Endothelial cell of umbilical vein (primary cell): ENCODE results near the gene TK1. TPM values are rescaled to one million over a fixed set of nuclear protein-coding genes. Genes with fewer than 3 reads are reported as not detected.
"Not testable (repeated sequence)": the region's sequence is repeated elsewhere in the genome, so short reads cannot be mapped to it uniquely, and the experiment has no call there.

ENCODE experiments used
- BruUV-seq: library from RNA; stranded (reverse); fragments of 400-500 nt; replicated peaks from 2 replicates; lab custom pipeline; 2021; lab: Mats Ljungman, UMichigan
- CTCF ChIA-PET: fragments of 300-600, 350-600 bp; sonication (Branson Sonifier 250); formaldehyde crosslinking; loops from one replicate; lab custom pipeline; 2021; ENCODE audit warnings: antibody characterized with exemption, inconsistent platforms; lab: Charles Lee
- POLR2A ChIA-PET: fragments of 300-600, 350-600 bp; sonication (Branson Sonifier 250); formaldehyde crosslinking; loops from one replicate; lab custom pipeline; 2021; ENCODE audit warnings: antibody characterized with exemption, inconsistent platforms; lab: Charles Lee
- DNase-seq: peaks from one replicate; pipeline ENCODE4 v3.0.0-alpha.2; 2011; ENCODE audit warnings: low read depth, low spot score
- FAIRE-seq: peaks from 2 replicates; lab custom pipeline; 2011; peaks lifted over from hg19 to GRCh38; lab: Jason Lieb, UNC
- H2AFZ ChIP-seq: 2 replicates; pipeline ENCODE4 v1.6.0; 2012; ENCODE audit warnings: low read depth, low read length, control low read depth, inconsistent platforms
- H3K27ac ChIP-seq: 2 replicates; pipeline ENCODE4 v1.5.1; 2011; ENCODE audit warnings: low read depth, mild to moderate bottlenecking, control low read depth, low read length, moderate library complexity; ENCODE audit not compliant: insufficient read depth
- H3K27me3 ChIP-seq, 2 experiments: 2 replicates each; pipeline versions ENCODE4 v1.6.0 to v1.6.1; 2011; ENCODE audit warnings: low read length in 2 of 2, mixed read lengths in 1 of 2; ENCODE audit not compliant: control insufficient read depth in 2 of 2, insufficient read depth in 2 of 2
- H3K36me3 ChIP-seq, 2 experiments: 2 replicates in 1 of 2; 3 replicates in 1 of 2; pipeline ENCODE4 v1.5.1; 2011; ENCODE audit warnings: low read length in 2 of 2, mild to moderate bottlenecking in 1 of 2, moderate library complexity in 1 of 2; ENCODE audit not compliant: control insufficient read depth in 2 of 2, insufficient read depth in 2 of 2; ENCODE audit errors: extremely low read depth in 1 of 2
- H3K4me1 ChIP-seq: 3 replicates; pipeline ENCODE4 v1.5.1; 2011; ENCODE audit warnings: mild to moderate bottlenecking, low read length; ENCODE audit not compliant: control insufficient read depth, insufficient read depth; ENCODE audit errors: extremely low read depth
- H3K4me2 ChIP-seq: 2 replicates; pipeline ENCODE4 v1.6.1; 2011; ENCODE audit warnings: low read length, control low read depth, mixed read lengths; ENCODE audit not compliant: insufficient read depth
- H3K4me3 ChIP-seq, 3 experiments: fragments of 200-600 bp in 1 of 3; sonication (generic), shearing (Covaris generic) in 1 of 3; replicated peaks in 1 of 3; 2 replicates each; pipeline ENCODE4 v1.5.1; 2011 to 2016; ENCODE audit warnings: control low read depth in 3 of 3, low read length in 3 of 3, mild to moderate bottlenecking in 2 of 3, inconsistent platforms in 1 of 3, low read depth in 1 of 3, moderate library complexity in 1 of 3; ENCODE audit not compliant: insufficient read depth in 1 of 3
- H3K79me2 ChIP-seq: 2 replicates; pipeline ENCODE4 v1.6.0; 2012; ENCODE audit warnings: low read length, inconsistent platforms; ENCODE audit not compliant: control insufficient read depth, insufficient read depth
- H3K9ac ChIP-seq: replicated peaks from 2 replicates; pipeline ENCODE3; 2011; ENCODE audit warnings: low read length, control low read depth; ENCODE audit not compliant: insufficient read depth; ENCODE audit errors: extremely low read depth
- H3K9me1 ChIP-seq: replicated peaks from 3 replicates; pipeline ENCODE4 v1.6.0; 2011; ENCODE audit warnings: mild to moderate bottlenecking, low read length; ENCODE audit not compliant: control insufficient read depth, insufficient read depth; ENCODE audit errors: extremely low read depth
- H3K9me3 ChIP-seq: replicated peaks from 2 replicates; pipeline ENCODE4 v1.5.1; 2012; ENCODE audit warnings: low read length, inconsistent platforms; ENCODE audit not compliant: control insufficient read depth, insufficient read depth
- H4K20me1 ChIP-seq: replicated peaks from 2 replicates; pipeline ENCODE3; 2011; ENCODE audit warnings: mild to moderate bottlenecking, low read length; ENCODE audit not compliant: control insufficient read depth, insufficient read depth; ENCODE audit errors: extremely low read depth
- MYC ChIP-seq: IDR thresholded peaks from one replicate; pipeline ENCODE4 v1.6.1; 2011; ENCODE audit warnings: mild to moderate bottlenecking, low read depth, low read length
- POLR2AphosphoS5 ChIP-seq: IDR thresholded peaks from 2 replicates; pipeline ENCODE4 v1.6.1; 2012; ENCODE audit warnings: low read depth, mild to moderate bottlenecking, control low read depth, low read length, moderate library complexity; ENCODE audit not compliant: insufficient read depth
- dilution Hi-C: fragments of 300-500 bp; cut with MboI; formaldehyde crosslinking; loops from one replicate; pipeline ENCODE4 v1.15.0; 2019; ENCODE audit warnings: low sequenced_read_pairs; ENCODE audit not compliant: extremely low pct_ligation_motif_present
- intact Hi-C: fragments of 100-400 bp; cut with micrococcal nuclease; formaldehyde crosslinking; loops from one replicate; pipeline ENCODE4 v1.10.0; 2022
- polyA plus RNA-seq, 4 experiments: library from polyadenylated mRNA; depleted of rRNA in 3 of 4; stranded (reverse) in 3 of 4; unstranded in 1 of 4; fragments of >200 nt; gene quantifications; 2 replicates each; pipeline versions ENCODE4 v1.2.1 to v1.2.3, GENCODE V29; 2011 to 2012; ENCODE audit warnings: missing spikeins in 1 of 4
- total RNA-seq: library from RNA; stranded (reverse); gene quantifications from 2 replicates; pipeline ENCODE4 v1.2.3, GENCODE V29; 2021

The TK1 gene
- total and polyA plus RNA-seq, 2 donors (not counting 3 experiments of a cell fraction or from before 2014, with no cell fraction given): 111 to 159 TPM

GRCh38 chr17:78172249-78173051, 14.4 kb downstream of the TK1 start:
- no peak overlapping the region for H3K9ac ChIP-seq
- dilution Hi-C loops (no loop called here), intact Hi-C loops (no loop called here)
- BruUV-seq: no TSS peak
- H4K20me1 ChIP-seq: no peaks in the 10 kb centered on the region
- no peaks in the 10 kb centered on the region for H3K79me2 ChIP-seq
- H3K36me3 ChIP-seq: peaks cover 0 to 6% of the 10 kb centered on the region in 2 experiments
- no peaks in the 10 kb centered on the region for H3K9me1 ChIP-seq
- CTCF ChIA-PET: interaction anchor here (1.2 kb wide), 2 partner anchors 60 to 88 kb away, joined by 4 to 6 read pairs; no protein-coding TSS in a partner anchor
- peaks cover 10% of the 10 kb centered on the region for H3K4me1 ChIP-seq
- no peak overlapping the region for H3K27ac ChIP-seq
- H3K9me3 ChIP-seq: no peaks in the 10 kb centered on the region
- H3K4me3 ChIP-seq: no peak overlapping the region
- POLR2A ChIA-PET: no interaction called here
- DNase-seq (peak; percentile 21), FAIRE-seq (no peak)
- no peaks in the 10 kb centered on the region for H3K27me3 ChIP-seq
- TF ChIP-seq POLR2AphosphoS5 (peak; percentile 18), MYC (no peak)
- no peak overlapping the region for H3K4me2 ChIP-seq
- no peak overlapping the region for H2AFZ ChIP-seq

GRCh38 chr17:78171591-78172248, 15.1 kb downstream of the TK1 start:
- H2AFZ ChIP-seq, dilution Hi-C loops, H4K20me1 ChIP-seq, H3K9me3 ChIP-seq, H3K4me2 ChIP-seq, H3K9me1 ChIP-seq, H3K27ac ChIP-seq, FAIRE-seq, DNase-seq, H3K79me2 ChIP-seq, H3K9ac ChIP-seq, POLR2A ChIA-PET, intact Hi-C loops, H3K27me3 ChIP-seq, H3K36me3 ChIP-seq, H3K4me3 ChIP-seq: not testable (repeated sequence)
- peaks cover 10% of the 10 kb centered on the region for H3K4me1 ChIP-seq
- CTCF ChIA-PET: interaction anchor here (1.2 kb wide), 2 partner anchors 59 to 87 kb away, joined by 4 to 6 read pairs; no protein-coding TSS in a partner anchor
- BruUV-seq: TSS peak; percentile 13
